HEK293 (cell line): ENCODE results near the gene MAP3K8.

Experiments
- CTCF ChIA-PET: fragments of 350-600 bp; formaldehyde crosslinking; extraction: SDS; loops from one replicate; lab custom pipeline; 2021; ENCODE audit warnings: antibody characterized with exemption; lab: Yijun Ruan, JAX
- POLR2A ChIA-PET: fragments of 300-600 bp; formaldehyde crosslinking; extraction: SDS; loops from one replicate; lab custom pipeline; 2020; ENCODE audit warnings: antibody characterized with exemption, inconsistent platforms; lab: Yijun Ruan, JAX
- H3K27ac ChIP-seq: fragments of 200-500 bp; sonication (Bioruptor generic); 2 replicates; pipeline ENCODE4 v1.5.1; 2014; ENCODE audit warnings: low read depth, low read length, control low read depth, inconsistent platforms; ENCODE audit errors: extremely low read depth
- H3K36me3 ChIP-seq, 2 experiments: fragments of 200-500 bp in 1 of 2; sonication (Bioruptor generic) in 1 of 2; 1 replicate in 1 of 2; 2 replicates in 1 of 2; pipeline ENCODE4 v1.5.1; 2014 to 2017; ENCODE audit warnings: inconsistent platforms in 2 of 2, low read length in 2 of 2; ENCODE audit not compliant: control insufficient read depth in 2 of 2, insufficient read depth in 1 of 2
- H3K4me1 ChIP-seq: fragments of 200-500 bp; sonication (Bioruptor generic); 2 replicates; pipeline ENCODE4 v1.5.1; 2014; ENCODE audit warnings: mild to moderate bottlenecking, low read length, inconsistent platforms; ENCODE audit not compliant: control insufficient read depth, insufficient read depth
- H3K4me3 ChIP-seq: 2 replicates; pipeline ENCODE4 v1.5.1; 2011; ENCODE audit warnings: low read depth, mild to moderate bottlenecking, control low read depth, low read length, moderate library complexity
- H3K9me3 ChIP-seq: fragments of 200-500 bp; sonication (Bioruptor generic); 2 replicates; pipeline ENCODE4 v1.5.1; 2014; ENCODE audit warnings: low read depth, low read length, inconsistent platforms; ENCODE audit not compliant: control insufficient read depth, insufficient read depth
- GLI2 ChIP-seq: fragments of 450-650 bp; formaldehyde crosslinking; IDR thresholded peaks from 2 replicates; pipeline ENCODE4; 2017; ENCODE audit warnings: missing biosample characterization, missing genetic modification characterization, low read depth, borderline replicate concordance
- HOXC10 ChIP-seq: sonication (generic); formaldehyde crosslinking; IDR thresholded peaks from 2 replicates; pipeline ENCODE4 v1.8.1; 2023; ENCODE audit warnings: mild to moderate bottlenecking, missing genetic modification reagents
- MZF1 ChIP-seq: fragments of 450-650 bp; formaldehyde crosslinking; IDR thresholded peaks from 2 replicates; pipeline ENCODE4 v1.5.1; 2017; ENCODE audit warnings: missing biosample characterization, missing genetic modification characterization, borderline replicate concordance
- RBAK ChIP-seq: fragments of 450-650 bp; formaldehyde crosslinking; IDR thresholded peaks from 2 replicates; pipeline ENCODE4 v1.5.1; 2016; ENCODE audit warnings: missing biosample characterization, missing genetic modification characterization
- ZEB2 ChIP-seq: fragments of 450-650 bp; formaldehyde crosslinking; IDR thresholded peaks from 2 replicates; pipeline ENCODE4 v1.5.1; 2016; ENCODE audit warnings: missing biosample characterization, missing genetic modification characterization
- ZFP3 ChIP-seq: fragments of 450-650 bp; formaldehyde crosslinking; IDR thresholded peaks from 2 replicates; pipeline ENCODE4 v1.5.1; 2016; ENCODE audit warnings: low read depth, missing biosample characterization, missing genetic modification characterization
- ZFP37 ChIP-seq: fragments of 450-650 bp; formaldehyde crosslinking; IDR thresholded peaks from 2 replicates; pipeline ENCODE4 v1.5.1; 2016; ENCODE audit warnings: missing biosample characterization, missing genetic modification characterization
- ZNF184 ChIP-seq: fragments of 450-650 bp; IDR thresholded peaks from 2 replicates; pipeline ENCODE4 v1.5.1; 2018; ENCODE audit warnings: missing biosample characterization, mild to moderate bottlenecking, missing genetic modification characterization
- ZNF2 ChIP-seq: fragments of 450-650 bp; formaldehyde crosslinking; IDR thresholded peaks from 2 replicates; pipeline ENCODE4 v1.5.1; 2016; ENCODE audit warnings: missing biosample characterization, missing genetic modification characterization
- ZNF221 ChIP-seq: fragments of 450-650 bp; formaldehyde crosslinking; IDR thresholded peaks from 2 replicates; pipeline ENCODE4 v1.5.1; 2017; ENCODE audit warnings: missing biosample characterization, missing genetic modification characterization, borderline replicate concordance
- ZNF223 ChIP-seq: fragments of 450-650 bp; formaldehyde crosslinking; IDR thresholded peaks from 2 replicates; pipeline ENCODE4 v1.5.1; 2016; ENCODE audit warnings: missing biosample characterization, missing genetic modification characterization
- ZNF324 ChIP-seq: fragments of 450-650 bp; formaldehyde crosslinking; IDR thresholded peaks from 2 replicates; pipeline ENCODE4 v1.5.1; 2016; ENCODE audit warnings: missing biosample characterization, missing genetic modification characterization
- ZNF341 ChIP-seq: fragments of 450-650 bp; formaldehyde crosslinking; IDR thresholded peaks from 2 replicates; pipeline ENCODE4; 2016; ENCODE audit warnings: low read depth, missing biosample characterization, missing genetic modification characterization
- ZNF354C ChIP-seq: fragments of 450-650 bp; formaldehyde crosslinking; IDR thresholded peaks from 2 replicates; pipeline ENCODE4 v1.5.1; 2016; ENCODE audit warnings: missing biosample characterization, missing genetic modification characterization, low read depth, borderline replicate concordance
- ZNF391 ChIP-seq: fragments of 450-650 bp; formaldehyde crosslinking; IDR thresholded peaks from 2 replicates; pipeline ENCODE4 v1.5.1; 2016; ENCODE audit warnings: low read depth, missing biosample characterization, missing genetic modification characterization, borderline replicate concordance
- ZNF394 ChIP-seq: fragments of 450-650 bp; formaldehyde crosslinking; IDR thresholded peaks from 2 replicates; pipeline ENCODE4 v1.5.1; 2016; ENCODE audit warnings: missing biosample characterization, missing genetic modification characterization, mild to moderate bottlenecking, moderate library complexity, borderline replicate concordance
- ZNF426 ChIP-seq: fragments of 450-650 bp; formaldehyde crosslinking; IDR thresholded peaks from 2 replicates; pipeline ENCODE4 v1.5.1; 2017; ENCODE audit warnings: missing biosample characterization, missing genetic modification characterization, mild to moderate bottlenecking, inconsistent platforms, moderate library complexity
- ZNF555 ChIP-seq: fragments of 450-650 bp; formaldehyde crosslinking; conservative IDR thresholded peaks from 2 replicates; pipeline ENCODE4 v1.5.1; 2017; ENCODE audit warnings: missing biosample characterization, mild to moderate bottlenecking, missing genetic modification characterization, inconsistent platforms
- ZNF776 ChIP-seq: fragments of 450-650 bp; formaldehyde crosslinking; IDR thresholded peaks from 2 replicates; pipeline ENCODE4 v1.5.0; 2017; ENCODE audit warnings: missing biosample characterization, missing genetic modification characterization, borderline replicate concordance
- ZNF791 ChIP-seq: fragments of 450-650 bp; formaldehyde crosslinking; IDR thresholded peaks from 2 replicates; pipeline ENCODE4 v1.5.1; 2016; ENCODE audit warnings: missing biosample characterization, missing genetic modification characterization
- ZSCAN16 ChIP-seq: fragments of 450-650 bp; formaldehyde crosslinking; IDR thresholded peaks from 2 replicates; pipeline ENCODE4 v1.5.1; 2016; ENCODE audit warnings: missing biosample characterization, missing genetic modification characterization
- ZXDB ChIP-seq: fragments of 450-650 bp; formaldehyde crosslinking; IDR thresholded peaks from 2 replicates; pipeline ENCODE4 v1.5.1; 2016; ENCODE audit warnings: missing biosample characterization, missing genetic modification characterization
- TF ChIP-seq, protein P1 (sequence below): fragments of 450-650 bp; formaldehyde crosslinking; IDR thresholded peaks from 2 replicates; pipeline ENCODE4 v1.5.1; 2016; ENCODE audit warnings: missing biosample characterization, missing genetic modification characterization
- TF ChIP-seq, protein P2 (sequence below): fragments of 450-650 bp; formaldehyde crosslinking; IDR thresholded peaks from 2 replicates; pipeline ENCODE4 v1.5.1; 2016; ENCODE audit warnings: missing biosample characterization, missing genetic modification characterization, borderline replicate concordance
- TF ChIP-seq, protein P3 (sequence below): fragments of 450-650 bp; formaldehyde crosslinking; IDR thresholded peaks from 2 replicates; pipeline ENCODE4 v1.5.1; 2016; ENCODE audit warnings: missing biosample characterization, missing genetic modification characterization

The MAP3K8 gene

DNA sequence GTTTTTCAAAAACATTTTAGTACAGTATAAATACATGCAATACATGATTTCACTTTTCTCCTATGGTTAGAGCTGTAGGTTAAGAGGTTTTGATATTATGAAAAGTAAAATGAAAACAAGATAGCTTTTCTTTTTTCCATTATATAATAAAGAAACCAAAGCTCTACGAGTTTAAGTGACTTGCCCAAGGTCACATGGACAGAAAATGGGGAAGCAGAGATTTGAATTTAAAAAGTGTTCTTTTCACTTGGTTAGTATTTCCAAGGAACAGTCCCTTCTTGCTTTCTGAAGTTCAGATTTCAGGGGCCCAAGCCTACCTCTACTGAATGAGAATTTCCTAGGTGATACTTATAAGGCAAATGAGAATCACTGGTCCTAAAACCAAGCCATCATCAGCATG lies 13.2 kb upstream of the MAP3K8 start:
- H3K36me3 ChIP-seq: no peaks in the 10 kb centered on the region
- H3K27ac ChIP-seq: no peak overlapping the region
- H3K4me3 ChIP-seq: no peak overlapping the region
- CTCF ChIA-PET: interaction anchor here (0.6 to 1.5 kb wide), 3 partner anchors 48 to 171 kb away, joined by 3 to 4 read pairs (median 3); no protein-coding TSS in a partner anchor
- H3K9me3 ChIP-seq: no peaks in the 10 kb centered on the region
- POLR2A ChIA-PET: no interaction called here
- H3K4me1 ChIP-seq: no peaks in the 10 kb centered on the region
- no peak for TF ChIP-seq ZNF555 (tag by site-specific recombination)
- TF ChIP-seq ZEB2: no peak
- no peak for TF ChIP-seq MZF1 (tag by site-specific recombination)
- TF ChIP-seq, protein P1, sequence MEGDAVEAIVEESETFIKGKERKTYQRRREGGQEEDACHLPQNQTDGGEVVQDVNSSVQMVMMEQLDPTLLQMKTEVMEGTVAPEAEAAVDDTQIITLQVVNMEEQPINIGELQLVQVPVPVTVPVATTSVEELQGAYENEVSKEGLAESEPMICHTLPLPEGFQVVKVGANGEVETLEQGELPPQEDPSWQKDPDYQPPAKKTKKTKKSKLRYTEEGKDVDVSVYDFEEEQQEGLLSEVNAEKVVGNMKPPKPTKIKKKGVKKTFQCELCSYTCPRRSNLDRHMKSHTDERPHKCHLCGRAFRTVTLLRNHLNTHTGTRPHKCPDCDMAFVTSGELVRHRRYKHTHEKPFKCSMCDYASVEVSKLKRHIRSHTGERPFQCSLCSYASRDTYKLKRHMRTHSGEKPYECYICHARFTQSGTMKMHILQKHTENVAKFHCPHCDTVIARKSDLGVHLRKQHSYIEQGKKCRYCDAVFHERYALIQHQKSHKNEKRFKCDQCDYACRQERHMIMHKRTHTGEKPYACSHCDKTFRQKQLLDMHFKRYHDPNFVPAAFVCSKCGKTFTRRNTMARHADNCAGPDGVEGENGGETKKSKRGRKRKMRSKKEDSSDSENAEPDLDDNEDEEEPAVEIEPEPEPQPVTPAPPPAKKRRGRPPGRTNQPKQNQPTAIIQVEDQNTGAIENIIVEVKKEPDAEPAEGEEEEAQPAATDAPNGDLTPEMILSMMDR (tag by site-specific recombination): no peak
- TF ChIP-seq ZNF391 (tag by site-specific recombination): no peak
- TF ChIP-seq ZNF324 (tag by site-specific recombination): no peak
- TF ChIP-seq ZXDB: no peak
- no peak for TF ChIP-seq ZNF394
- TF ChIP-seq ZNF791 (tag by site-specific recombination): no peak
- TF ChIP-seq ZFP37 (tag by site-specific recombination): no peak
- no peak for TF ChIP-seq ZNF776 (tag by site-specific recombination)
- TF ChIP-seq, protein P2, sequence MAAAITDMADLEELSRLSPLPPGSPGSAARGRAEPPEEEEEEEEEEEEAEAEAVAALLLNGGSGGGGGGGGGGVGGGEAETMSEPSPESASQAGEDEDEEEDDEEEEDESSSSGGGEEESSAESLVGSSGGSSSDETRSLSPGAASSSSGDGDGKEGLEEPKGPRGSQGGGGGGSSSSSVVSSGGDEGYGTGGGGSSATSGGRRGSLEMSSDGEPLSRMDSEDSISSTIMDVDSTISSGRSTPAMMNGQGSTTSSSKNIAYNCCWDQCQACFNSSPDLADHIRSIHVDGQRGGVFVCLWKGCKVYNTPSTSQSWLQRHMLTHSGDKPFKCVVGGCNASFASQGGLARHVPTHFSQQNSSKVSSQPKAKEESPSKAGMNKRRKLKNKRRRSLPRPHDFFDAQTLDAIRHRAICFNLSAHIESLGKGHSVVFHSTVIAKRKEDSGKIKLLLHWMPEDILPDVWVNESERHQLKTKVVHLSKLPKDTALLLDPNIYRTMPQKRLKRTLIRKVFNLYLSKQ (tag by site-specific recombination): no peak
- TF ChIP-seq ZNF426 (tag by site-specific recombination): no peak
- no peak for TF ChIP-seq HOXC10

DNA sequence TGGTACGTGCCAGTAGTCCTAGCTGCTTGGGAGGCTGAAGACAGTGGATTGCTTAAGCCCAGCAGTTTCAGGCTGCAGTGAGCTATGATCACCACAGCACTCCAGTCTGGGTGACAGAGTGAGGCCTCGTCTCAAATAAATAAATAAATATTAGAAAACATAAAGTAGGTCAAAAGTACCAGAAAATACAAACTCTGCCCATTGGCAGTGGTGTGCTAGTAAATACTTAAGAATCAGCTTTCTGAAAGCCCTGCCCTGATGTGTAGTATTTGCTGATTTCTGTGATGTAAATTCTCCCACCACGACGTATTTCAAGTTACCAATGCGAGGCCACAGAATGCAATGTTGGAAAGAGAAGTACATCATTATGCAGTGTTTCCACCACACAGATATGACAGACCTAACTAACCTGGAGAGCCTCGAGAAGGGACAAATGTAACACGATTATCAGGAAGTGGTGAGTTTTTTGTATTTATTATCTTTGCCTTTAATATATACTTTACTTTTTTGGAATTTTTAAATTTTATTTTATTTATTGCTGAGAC lies 11.8 kb upstream of the MAP3K8 start:
- POLR2A ChIA-PET: interaction anchor here (0.6 to 2.2 kb wide), 2 partner anchors 12 to 389 kb away, joined by 4 to 13 read pairs; partner anchors contain the start of gene MAP3K8
- Histone ChIP-seq H3K36me3 (no peaks in the 10 kb centered on the region), H3K4me1 (no peaks in the 10 kb centered on the region), H3K9me3 (no peaks in the 10 kb centered on the region), H3K4me3 (no peak overlapping the region), H3K27ac (no peak overlapping the region)
- CTCF ChIA-PET: interaction anchor here (0.6 to 1.5 kb wide), 4 partner anchors 9 to 168 kb away, joined by 3 to 7 read pairs (median 4); no protein-coding TSS in a partner anchor
- TF ChIP-seq ZNF341: no peak
- TF ChIP-seq ZSCAN16 (tag by site-specific recombination): no peak
- no peak for TF ChIP-seq ZNF223 (tag by site-specific recombination)
- no peak for TF ChIP-seq ZNF354C (tag by site-specific recombination)
- TF ChIP-seq ZFP3 (tag by site-specific recombination): no peak
- TF ChIP-seq ZNF2 (tag by site-specific recombination): no peak
- TF ChIP-seq ZNF221 (tag by site-specific recombination): no peak
- TF ChIP-seq RBAK (tag by site-specific recombination): no peak
- no peak for TF ChIP-seq ZNF184 (tag by site-specific recombination)
- TF ChIP-seq GLI2 (tag by site-specific recombination): no peak
- TF ChIP-seq, protein P3, sequence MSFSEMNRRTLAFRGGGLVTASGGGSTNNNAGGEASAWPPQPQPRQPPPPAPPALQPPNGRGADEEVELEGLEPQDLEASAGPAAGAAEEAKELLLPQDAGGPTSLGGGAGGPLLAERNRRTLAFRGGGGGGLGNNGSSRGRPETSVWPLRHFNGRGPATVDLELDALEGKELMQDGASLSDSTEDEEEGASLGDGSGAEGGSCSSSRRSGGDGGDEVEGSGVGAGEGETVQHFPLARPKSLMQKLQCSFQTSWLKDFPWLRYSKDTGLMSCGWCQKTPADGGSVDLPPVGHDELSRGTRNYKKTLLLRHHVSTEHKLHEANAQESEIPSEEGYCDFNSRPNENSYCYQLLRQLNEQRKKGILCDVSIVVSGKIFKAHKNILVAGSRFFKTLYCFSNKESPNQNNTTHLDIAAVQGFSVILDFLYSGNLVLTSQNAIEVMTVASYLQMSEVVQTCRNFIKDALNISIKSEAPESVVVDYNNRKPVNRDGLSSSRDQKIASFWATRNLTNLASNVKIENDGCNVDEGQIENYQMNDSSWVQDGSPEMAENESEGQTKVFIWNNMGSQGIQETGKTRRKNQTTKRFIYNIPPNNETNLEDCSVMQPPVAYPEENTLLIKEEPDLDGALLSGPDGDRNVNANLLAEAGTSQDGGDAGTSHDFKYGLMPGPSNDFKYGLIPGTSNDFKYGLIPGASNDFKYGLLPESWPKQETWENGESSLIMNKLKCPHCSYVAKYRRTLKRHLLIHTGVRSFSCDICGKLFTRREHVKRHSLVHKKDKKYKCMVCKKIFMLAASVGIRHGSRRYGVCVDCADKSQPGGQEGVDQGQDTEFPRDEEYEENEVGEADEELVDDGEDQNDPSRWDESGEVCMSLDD (tag by site-specific recombination): no peak
